Fibroblast of villous mesenchyme (primary cell): ENCODE measurements around the gene SCOC. TPM values are rescaled to one million over a fixed set of nuclear protein-coding genes. Genes with fewer than 3 reads are reported as not detected.
A peak's percentile ranks its signal among the peaks of the same experiment; 100 is the strongest.

ENCODE experiments used
- DNase-seq: peaks from one replicate; pipeline ENCODE4 v3.0.0-alpha.2; 2010; ENCODE audit warnings: low read depth
- H3K4me3 ChIP-seq: 2 replicates; pipeline ENCODE4 v1.5.1; 2011; ENCODE audit warnings: low read depth, mild to moderate bottlenecking, low read length
- CTCF ChIP-seq: IDR thresholded peaks from 2 replicates; pipeline ENCODE4 v1.5.1; 2012; ENCODE audit warnings: low read depth, mild to moderate bottlenecking, low read length; ENCODE audit not compliant: insufficient read depth
- total RNA-seq: library from RNA; depleted of rRNA; stranded (reverse); fragments of >200 nt; gene quantifications from 2 replicates; pipeline ENCODE4 v1.2.3, GENCODE V29; 2012

Gene SCOC
- total RNA-seq, 1 donor, result 84.6 TPM

- DNase-seq, result no peak
- no peak for TF ChIP-seq CTCF
- no peak overlapping the region for H3K4me3 ChIP-seq
Observed at GRCh38 chr4:140346136-140346535, 27.3 kb upstream of the SCOC start.

DNA sequence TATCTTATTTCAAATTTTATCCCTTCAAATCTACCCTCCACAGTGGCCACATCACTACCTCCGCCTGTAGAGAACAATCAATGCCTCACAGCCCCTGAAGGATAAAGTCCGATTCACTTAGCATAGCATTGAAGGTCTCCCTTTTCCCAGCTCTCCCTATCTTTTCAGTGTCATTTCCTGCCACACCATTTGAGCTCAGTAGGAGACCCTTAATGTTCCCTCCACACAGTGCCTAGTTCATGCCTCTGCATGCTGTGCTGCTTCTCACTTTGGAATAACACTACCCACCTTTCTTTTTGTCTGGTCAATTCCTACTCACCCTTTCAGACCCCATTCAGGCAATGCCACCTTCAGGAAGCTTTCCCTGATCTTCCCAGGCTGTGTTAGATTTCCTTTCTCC, 23.6 kb upstream of the SCOC start:
- no peak for TF ChIP-seq CTCF
- no peak for DNase-seq
- H3K4me3 ChIP-seq, result no peak overlapping the region

DNA sequence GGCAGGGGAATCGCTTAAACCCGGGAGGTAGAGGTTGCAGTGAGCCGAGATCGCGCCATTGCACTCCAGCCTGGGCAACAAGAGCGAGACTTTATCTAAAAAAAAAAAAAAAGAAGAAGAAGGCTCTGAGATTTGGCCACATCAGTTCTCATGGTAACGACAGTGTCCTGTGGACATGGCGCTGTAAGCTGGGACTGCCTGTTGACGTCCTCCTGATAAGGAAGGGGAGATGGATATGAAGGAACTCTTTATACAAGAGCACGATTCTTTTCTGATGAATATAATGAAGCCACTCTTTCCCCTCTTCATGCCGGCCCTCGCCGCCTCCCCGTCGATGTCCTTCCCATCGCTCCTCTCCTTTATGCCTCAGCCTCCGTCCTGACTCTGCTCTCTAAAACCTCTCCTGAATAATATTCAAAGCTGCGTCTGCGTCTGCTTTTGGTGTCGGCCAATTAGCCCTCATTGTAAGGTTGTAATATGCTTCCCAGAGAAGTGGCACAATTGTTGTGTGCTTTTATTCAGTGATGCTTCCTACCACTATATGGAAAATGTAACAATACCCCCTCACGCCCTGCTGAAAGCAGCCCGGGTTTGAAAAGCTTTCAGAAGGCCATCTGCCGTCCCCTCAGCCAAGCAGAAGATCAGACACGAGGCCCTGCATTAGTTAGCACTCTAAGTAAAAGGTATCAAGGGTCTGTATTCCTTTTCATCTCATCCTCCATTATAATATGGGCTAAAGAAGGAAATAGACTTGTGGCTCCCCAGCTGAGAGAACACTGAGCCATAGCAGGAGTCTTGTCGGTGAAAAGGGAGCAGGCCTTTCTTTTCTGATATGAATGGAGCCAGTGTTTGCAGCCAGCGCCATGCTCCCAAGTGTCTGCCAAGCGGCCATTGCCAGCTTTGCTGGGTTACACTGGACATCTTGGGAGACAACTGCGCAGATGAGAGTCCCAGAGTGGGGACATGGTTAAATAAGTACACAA, 22.1 kb upstream of the SCOC start:
- TF ChIP-seq CTCF, result no peak
- no peak overlapping the region for H3K4me3 ChIP-seq
- no peak for DNase-seq

DNA sequence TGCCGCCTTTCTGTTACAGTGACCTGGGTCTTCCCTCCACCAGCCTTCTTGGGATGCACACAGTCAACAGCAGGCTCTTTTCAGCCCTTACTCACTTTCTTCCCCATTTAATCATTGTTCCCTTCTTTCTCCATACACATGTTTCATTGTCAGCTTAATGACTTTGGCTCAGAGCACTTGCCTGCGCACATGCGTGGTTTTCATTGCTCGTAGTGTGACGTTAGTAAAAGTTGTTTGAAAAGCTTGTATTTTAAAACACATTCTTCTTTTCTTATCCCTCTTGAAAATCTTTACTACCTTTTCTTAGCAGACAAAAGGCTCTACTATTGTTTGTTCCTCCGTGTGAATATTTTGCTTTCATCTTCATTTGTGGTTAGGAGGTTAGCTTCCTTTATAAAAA, 19.7 kb upstream of the SCOC start:
- peak; percentile 50 for DNase-seq
- no peak overlapping the region for H3K4me3 ChIP-seq
- TF ChIP-seq CTCF, result no peak

- DNase-seq, result no peak
- H3K4me3 ChIP-seq, result no peak overlapping the region
- no peak for TF ChIP-seq CTCF
Observed at GRCh38 chr4:140355288-140355687, 18.2 kb upstream of the SCOC start.

DNA sequence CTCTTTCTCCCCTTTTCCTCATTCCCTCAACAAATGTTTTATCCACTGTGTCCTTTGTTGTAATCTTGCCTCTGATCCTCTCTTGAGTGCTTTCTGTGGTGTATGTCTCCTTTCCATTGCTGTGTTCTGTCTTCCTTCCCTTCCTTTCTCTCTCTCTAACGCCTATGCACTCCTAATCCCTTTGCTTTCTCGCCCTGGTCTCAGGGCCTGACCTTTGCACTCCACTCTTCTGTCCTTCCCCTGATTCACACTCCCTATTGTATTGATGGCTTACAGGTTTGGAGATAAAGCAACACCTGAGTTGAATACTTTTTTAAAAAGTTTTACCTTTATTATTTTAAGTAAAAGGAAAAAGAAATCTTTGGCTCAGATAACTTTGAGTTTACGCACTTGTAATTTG, 15.6 kb upstream of the SCOC start:
- no peak for DNase-seq
- no peak overlapping the region for H3K4me3 ChIP-seq
- no peak for TF ChIP-seq CTCF
